Erythroblast (primary cell): ENCODE data around the gene ASGR2.

ENCODE experiments used
- GATA1 ChIP-seq: IDR thresholded peaks from 2 replicates; pipeline ENCODE4 v1.6.1; 2011; ENCODE audit warnings: low read depth, mild to moderate bottlenecking, control low read depth, low read length, moderate library complexity
- POLR2A ChIP-seq: IDR thresholded peaks from 2 replicates; pipeline ENCODE4 v1.6.1; 2011; ENCODE audit warnings: mild to moderate bottlenecking, low read length

DNA sequence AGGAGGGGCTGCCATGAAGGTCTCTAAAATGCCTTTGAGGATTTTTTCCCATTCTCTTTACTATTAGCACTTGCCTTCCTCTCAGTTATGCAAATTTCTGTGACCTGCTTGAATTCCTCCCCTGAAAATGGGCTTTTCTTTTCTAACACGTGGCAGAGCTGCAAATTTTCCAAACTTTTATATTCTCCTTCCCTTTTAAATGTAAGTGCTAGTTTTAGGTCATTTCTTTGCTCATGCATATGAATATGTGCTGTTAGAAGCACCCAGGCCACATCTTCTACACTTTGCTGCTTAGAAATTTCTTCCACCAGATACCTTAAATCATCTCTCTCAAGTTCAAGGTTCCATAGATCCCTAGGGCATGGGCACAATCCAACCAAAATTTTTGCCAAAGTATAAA, 46.4 kb downstream of the ASGR2 start:
- TF ChIP-seq POLR2A (no peak), GATA1 (no peak)
